GM18526 (cell line): Measurements from ENCODE around the gene ELOA.

Experiments used
- POLR2A ChIP-seq: IDR thresholded peaks from 3 replicates; pipeline ENCODE4 v1.6.1; 2011; ENCODE audit not compliant: insufficient read length; ENCODE audit errors: extremely low read depth

The ELOA gene

GRCh38 chr1:23720256-23720995, 22.8 kb upstream of the ELOA start:
- TF ChIP-seq POLR2A = no peak

GRCh38 chr1:23722652-23723051, 20.6 kb upstream of the ELOA start:
- no peak for TF ChIP-seq POLR2A

- no peak for TF ChIP-seq POLR2A
Measured at GRCh38 chr1:23726686-23727085, 16.6 kb upstream of the ELOA start.

GRCh38 chr1:23727362-23727811, 15.9 kb upstream of the ELOA start:
- TF ChIP-seq POLR2A = peak; percentile 25

GRCh38 chr1:23732363-23733224, 10.7 kb upstream of the ELOA start:
- no peak for TF ChIP-seq POLR2A

- no peak for TF ChIP-seq POLR2A
Measured at GRCh38 chr1:23736437-23737134, 6.7 kb upstream of the ELOA start.

GRCh38 chr1:23741609-23742008, 1.7 kb upstream of the ELOA start:
- no peak for TF ChIP-seq POLR2A

- TF ChIP-seq POLR2A = no peak
Measured at GRCh38 chr1:23742670-23743286, 493 bp upstream of the ELOA start.

DNA sequence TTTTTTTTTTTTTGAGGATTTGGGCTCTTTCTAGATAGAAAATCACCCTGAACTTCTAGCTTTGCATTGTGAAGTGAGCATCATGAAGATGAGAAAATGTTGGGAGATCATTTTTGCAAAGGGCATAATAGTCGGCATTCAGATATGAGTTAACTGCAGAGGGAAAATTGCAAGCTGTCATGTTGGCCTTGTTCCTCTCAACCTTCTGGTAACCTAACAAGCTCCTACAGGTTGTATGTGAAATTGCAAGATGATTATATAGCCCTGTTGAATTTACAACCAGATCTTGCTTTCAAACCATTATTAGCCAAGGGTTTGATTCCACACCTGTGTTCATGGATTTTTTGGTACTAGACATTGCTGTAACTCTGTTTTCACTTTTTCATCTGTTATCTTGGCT, 2.2 kb downstream of the ELOA start:
- TF ChIP-seq POLR2A = no peak

- TF ChIP-seq POLR2A = no peak
Measured at GRCh38 chr1:23748016-23748415, 4.7 kb downstream of the ELOA start.

GRCh38 chr1:23751050-23751814, 8.0 kb downstream of the ELOA start:
- no peak for TF ChIP-seq POLR2A

- no peak for TF ChIP-seq POLR2A
Measured at GRCh38 chr1:23751815-23752200, 8.5 kb downstream of the ELOA start.

- no peak for TF ChIP-seq POLR2A
Measured at GRCh38 chr1:23752909-23753308, 9.6 kb downstream of the ELOA start.

GRCh38 chr1:23756676-23757075, 13.4 kb downstream of the ELOA start:
- no peak for TF ChIP-seq POLR2A
